Panc1 (cell line): ENCODE data around the gene FAM110A. TPM values are rescaled to one million over a fixed set of nuclear protein-coding genes. Genes with fewer than 3 reads are reported as not detected.
"Not testable (repeated sequence)": the region's sequence is repeated elsewhere in the genome, so short reads cannot be mapped to it uniquely, and the experiment has no call there.

Experiments
- ATAC-seq: fragments of 200-7000 bp; cut with Tn5 transposase; 2 replicates; pipeline ENCODE4 v1.9.1; 2020; ENCODE audit warnings: mild to moderate bottlenecking, moderate library complexity
- BruUV-seq: library from RNA; stranded (reverse); fragments of 400-500 nt; replicated peaks from 2 replicates; lab custom pipeline; 2021; lab: Mats Ljungman, UMichigan
- CTCF ChIA-PET: fragments of 300-600 bp; sonication (Branson Sonifier 250); formaldehyde crosslinking; loops from one replicate; lab custom pipeline; 2022; ENCODE audit warnings: antibody characterized with exemption; lab: Charles Lee
- POLR2A ChIA-PET: fragments of 300-600 bp; sonication (Branson Sonifier 250); formaldehyde crosslinking; loops from one replicate; lab custom pipeline; 2022; ENCODE audit warnings: antibody characterized with exemption; lab: Charles Lee
- DNase-seq: peaks from one replicate; pipeline ENCODE4 v3.0.0-alpha.2; 2010; ENCODE audit warnings: low read depth, low spot score
- H3K27ac ChIP-seq: 2 replicates; pipeline ENCODE4 v1.5.1; 2011; ENCODE audit warnings: mild to moderate bottlenecking, low read length, inconsistent platforms
- H3K27me3 ChIP-seq: fragments of 200-500 bp; sonication (Bioruptor generic); 2 replicates; pipeline ENCODE4 v1.6.0; 2014; ENCODE audit warnings: low read length, inconsistent platforms; ENCODE audit not compliant: control insufficient read depth, insufficient read depth
- H3K36me3 ChIP-seq: fragments of 200-500 bp; sonication (Bioruptor generic); 2 replicates; pipeline ENCODE4 v1.5.1; 2014; ENCODE audit warnings: inconsistent platforms, mild to moderate bottlenecking, low read length, moderate library complexity; ENCODE audit not compliant: control insufficient read depth, insufficient read depth
- H3K4me1 ChIP-seq: 2 replicates; pipeline ENCODE4 v1.5.1; 2011; ENCODE audit warnings: inconsistent platforms, mild to moderate bottlenecking, low read length, moderate library complexity; ENCODE audit not compliant: control insufficient read depth, insufficient read depth
- H3K4me3 ChIP-seq, 2 experiments: 2 replicates each; pipeline ENCODE4 v1.5.1; 2011 to 2012; ENCODE audit warnings: low read depth in 2 of 2, low read length in 2 of 2, mild to moderate bottlenecking in 2 of 2, inconsistent platforms in 1 of 2, moderate library complexity in 1 of 2
- H3K9me3 ChIP-seq: fragments of 200-500 bp; sonication (Bioruptor generic); 2 replicates; pipeline ENCODE4 v1.5.1; 2014; ENCODE audit warnings: low read depth, mild to moderate bottlenecking, inconsistent platforms, low read length, moderate library complexity; ENCODE audit not compliant: control insufficient read depth, insufficient read depth
- CTCF ChIP-seq: fragments of 450-650 bp; IDR thresholded peaks from 2 replicates; pipeline ENCODE4 v1.5.1; 2017; ENCODE audit warnings: mild to moderate bottlenecking
- POLR2AphosphoS5 ChIP-seq: IDR thresholded peaks from 2 replicates; pipeline ENCODE4 v1.6.1; 2012; ENCODE audit warnings: mild to moderate bottlenecking, low read depth, low read length, moderate library complexity
- REST ChIP-seq, 2 experiments: IDR thresholded peaks; 2 replicates each; pipeline ENCODE4 v1.6.1; 2011 to 2012; ENCODE audit warnings: low read depth in 2 of 2, control low read depth in 1 of 2, low read length in 1 of 2, mild to moderate bottlenecking in 1 of 2, moderate library complexity in 1 of 2; ENCODE audit not compliant: insufficient read depth in 1 of 2
- SIN3A ChIP-seq: IDR thresholded peaks from 2 replicates; pipeline ENCODE4 v1.6.1; 2012; ENCODE audit warnings: low read depth, mild to moderate bottlenecking, low read length, moderate library complexity, borderline replicate concordance; ENCODE audit not compliant: insufficient read depth
- TCF7L2 ChIP-seq: IDR thresholded peaks from 2 replicates; pipeline ENCODE4 v1.6.1; 2011; ENCODE audit warnings: mild to moderate bottlenecking, low read depth, low read length, inconsistent platforms
- in situ Hi-C: cut with HindIII; loops from 2 replicates; pipeline ENCODE4 v1.10.0; 2016; ENCODE audit warnings: low sequenced_read_pairs, low pct_unique_long_range_greater_than_20kb
- intact Hi-C: fragments of 100-400 bp; cut with micrococcal nuclease; formaldehyde crosslinking; loops from one replicate; pipeline ENCODE4 v1.10.0; 2022; ENCODE audit not compliant: unreplicated experiment
- total RNA-seq: library from RNA; stranded (reverse); gene quantifications from one replicate; pipeline ENCODE4 v1.2.1, GENCODE V29; 2021; ENCODE audit not compliant: unreplicated experiment

FAM110A gene
- total RNA-seq, 1 experiment from 2014 or later = 7.8 TPM

- ChIA-PET POLR2A (no interaction called here), CTCF (no interaction called here)
- no TSS peak for BruUV-seq
- Histone ChIP-seq H3K4me1 (no peaks in the 10 kb centered on the region), H3K27ac (no peak overlapping the region), H3K9me3 (no peaks in the 10 kb centered on the region), H3K4me3 (no peak overlapping the region), H3K27me3 (no peaks in the 10 kb centered on the region), H3K36me3 (no peaks in the 10 kb centered on the region)
- intact Hi-C loops (no loop called here), in situ Hi-C loops (no loop called here)
- DNase-seq (no peak), ATAC-seq (no peak)
- TF ChIP-seq CTCF (no peak), TCF7L2 (no peak), REST (IDR thresholded peaks at IDR 0.05; ENCODE audit: insufficient read depth in 1 of 2, low read depth in 2 of 2, low read length in 1 of 2) (no peak), POLR2AphosphoS5 (no peak), SIN3A (no peak)
Observed at GRCh38 chr20:848193-848592, 14.7 kb downstream of the FAM110A start.

GRCh38 chr20:848731-849130 lies 15.2 kb downstream of the FAM110A start:
- DNase-seq, H3K27ac ChIP-seq, H3K4me1 ChIP-seq, ATAC-seq, H3K4me3 ChIP-seq, POLR2A ChIA-PET, H3K27me3 ChIP-seq, BruUV-seq, intact Hi-C loops, H3K9me3 ChIP-seq, in situ Hi-C loops, H3K36me3 ChIP-seq: not testable (repeated sequence)
- CTCF ChIA-PET = interaction anchor here (0.6 kb wide), 1 partner anchor 20 kb away, joined by 6 read pairs; no protein-coding TSS in a partner anchor

- no peaks in the 10 kb centered on the region for H3K36me3 ChIP-seq
- no peak for DNase-seq
- no peak overlapping the region for H3K27ac ChIP-seq
Observed at GRCh38 chr20:853406-853996, 20.0 kb downstream of the FAM110A start.

More at GRCh38 chr20:853406-853996, 20.0 kb downstream of the FAM110A start:
- Histone ChIP-seq H3K9me3 (no peaks in the 10 kb centered on the region), H3K27me3 (no peaks in the 10 kb centered on the region), H3K4me1 (peaks cover 7% of the 10 kb centered on the region; the same call in 1 of the 2 replicates), H3K4me3 (no peak overlapping the region)
- TF ChIP-seq SIN3A (no peak), POLR2AphosphoS5 (no peak), TCF7L2 (no peak), CTCF (no peak), REST (IDR thresholded peaks at IDR 0.05; ENCODE audit: insufficient read depth in 1 of 2, low read depth in 2 of 2, low read length in 1 of 2) (no peak)
- intact Hi-C loops = no loop called here
- ChIA-PET CTCF (no interaction called here), POLR2A (no interaction called here)
- no TSS peak for BruUV-seq
- in situ Hi-C loops = no loop called here
- no peak for ATAC-seq
